SK-N-MC (cell line): ENCODE data around the gene UBE2G2.

Source experiments
- EZH2 ChIP-seq: fragments of 200-600 bp; sonication (generic); IDR thresholded peaks from one replicate; pipeline ENCODE4 v1.6.1; 2017; ENCODE audit warnings: antibody characterized with exemption
- FOXP2 ChIP-seq: optimal IDR thresholded peaks from 2 replicates; pipeline ENCODE3; 2011; ENCODE audit warnings: mild to moderate bottlenecking, moderate library complexity; ENCODE audit not compliant: insufficient read depth; ENCODE audit errors: extremely low read length, control extremely low read depth
- POLR2AphosphoS5 ChIP-seq: IDR thresholded peaks from 2 replicates; pipeline ENCODE4 v1.6.1; 2012; ENCODE audit warnings: mild to moderate bottlenecking, low read depth, low read length, borderline replicate concordance

- TF ChIP-seq POLR2AphosphoS5 = no peak
- TF ChIP-seq EZH2 = no peak
- TF ChIP-seq FOXP2 = no peak
Measured at GRCh38 chr21:44762221-44763049, 39.2 kb downstream of the UBE2G2 start.
